Uterus (tissue), 2 donors: Measurements from ENCODE around the gene NUP188.

Experiments
- CTCF ChIP-seq, 4 experiments: fragments of 200-600 bp in 2 of 4; fragments of 450-650 bp in 2 of 4; sonication (generic) in 2 of 4; IDR thresholded peaks; one replicate each; pipeline ENCODE4 v1.5.1; 2016 to 2019; ENCODE audit warnings: antibody characterized with exemption in 4 of 4, mild to moderate bottlenecking in 2 of 4, moderate library complexity in 1 of 4
- POLR2A ChIP-seq, 2 donors: fragments of 450-650 bp; IDR thresholded peaks; one replicate each; pipeline ENCODE4 v1.6.1; 2016; ENCODE audit warnings: antibody characterized with exemption in 2 of 2, mild to moderate bottlenecking in 1 of 2, moderate library complexity in 1 of 2

GRCh38 chr9:128995791-128996190 lies 48.3 kb downstream of the NUP188 start:
- TF ChIP-seq CTCF (IDR thresholded peaks at IDR 0.05) (no peak), POLR2A (IDR thresholded peaks at IDR 0.05) (no peak)
